Colon (tissue), 2 donors: ENCODE results near the gene DYRK2.

Experiments
- FAIRE-seq: peaks from 2 replicates; lab custom pipeline; 2012; peaks lifted over from hg19 to GRCh38; lab: Jason Lieb, UNC
- donor health status: control.
- donor health status: control.

Gene DYRK2

GRCh38 chr12:67648521-67649260 lies at the start of gene DYRK2:
DYRK2 (plus strand) TSS chr12:67648745; CDS start chr12:67649134, 389 bp downstream.
- no peak for FAIRE-seq

- FAIRE-seq, result no peak
These were observed 48.9 kb upstream of the DYRK2 start for GRCh38 chr12:67599691-67600090.

- FAIRE-seq, result no peak
These were observed 47.4 kb upstream of the DYRK2 start for GRCh38 chr12:67601126-67601525.

GRCh38 chr12:67609226-67609870 lies 39.2 kb upstream of the DYRK2 start:
- no peak for FAIRE-seq

GRCh38 chr12:67613040-67613439 lies 35.5 kb upstream of the DYRK2 start:
- FAIRE-seq, result no peak

- no peak for FAIRE-seq
These were observed 30.9 kb upstream of the DYRK2 start for GRCh38 chr12:67617629-67618028.

- no peak for FAIRE-seq
These were observed 30.2 kb upstream of the DYRK2 start for GRCh38 chr12:67618303-67618702.

- FAIRE-seq, result no peak
These were observed 27.4 kb upstream of the DYRK2 start for GRCh38 chr12:67621112-67621511.

- no peak for FAIRE-seq
These were observed 26.6 kb upstream of the DYRK2 start for GRCh38 chr12:67621926-67622325.

- no peak for FAIRE-seq
These were observed 25.3 kb upstream of the DYRK2 start for GRCh38 chr12:67623259-67623658.

GRCh38 chr12:67624355-67624754 lies 24.2 kb upstream of the DYRK2 start:
- FAIRE-seq, result no peak

- no peak for FAIRE-seq
These were observed 23.5 kb upstream of the DYRK2 start for GRCh38 chr12:67625004-67625403.

GRCh38 chr12:67626156-67626555 lies 22.4 kb upstream of the DYRK2 start:
- no peak for FAIRE-seq

GRCh38 chr12:67630373-67631088 lies 18.0 kb upstream of the DYRK2 start:
- FAIRE-seq, result no peak

- no peak for FAIRE-seq
These were observed 16.5 kb upstream of the DYRK2 start for GRCh38 chr12:67632005-67632404.

GRCh38 chr12:67633024-67633610 lies 15.4 kb upstream of the DYRK2 start:
- no peak for FAIRE-seq

- no peak for FAIRE-seq
These were observed 14.8 kb upstream of the DYRK2 start for GRCh38 chr12:67633708-67634107.

GRCh38 chr12:67634303-67634761 lies 14.2 kb upstream of the DYRK2 start:
- no peak for FAIRE-seq

GRCh38 chr12:67637718-67638117 lies 10.8 kb upstream of the DYRK2 start:
- FAIRE-seq, result no peak

- no peak for FAIRE-seq
These were observed 9.9 kb upstream of the DYRK2 start for GRCh38 chr12:67638694-67639093.

GRCh38 chr12:67640863-67641262 lies 7.7 kb upstream of the DYRK2 start:
- no peak for FAIRE-seq

- no peak for FAIRE-seq
These were observed 3.4 kb upstream of the DYRK2 start for GRCh38 chr12:67645126-67645525.

GRCh38 chr12:67645601-67646000 lies 2.9 kb upstream of the DYRK2 start:
- FAIRE-seq, result no peak
